Measurements from ENCODE around the gene SSH3. TPM values are rescaled to one million over a fixed set of nuclear protein-coding genes. Genes with fewer than 3 reads are reported as not detected.

SSH3 gene
- total RNA-seq, 2 donors from 2014 or later, result 18.1 to 22.2 TPM

GRCh38 chr11:67288452-67289225 lies 14.7 kb upstream of the SSH3 start:
- DNase-seq (peak; percentile 92), ATAC-seq (peak; percentile 86 to 88)
- intact Hi-C loops (cut with DNase I), result no loop called here

GRCh38 chr11:67289226-67289650 lies 14.1 kb upstream of the SSH3 start, which contains the start of gene ANKRD13D:
Gene ANKRD13D (plus strand): TSS chr11:67289303. CDS start chr11:67289461, 158 bp downstream.
- intact Hi-C loops (cut with DNase I), result no loop called here
- DNase-seq (no peak), ATAC-seq (no peak)

GRCh38 chr11:67289651-67290479 lies 13.5 kb upstream of the SSH3 start:
- DNase-seq (peak; percentile 43), ATAC-seq (peak; percentile 2 to 3)

GRCh38 chr11:67290801-67291200 lies 12.5 kb upstream of the SSH3 start:
- intact Hi-C loops (cut with DNase I), result no loop called here
- DNase-seq, result peak; percentile 82
- ATAC-seq, result peak in 1 of 2 donors; percentile 0

More at GRCh38 chr11:67289651-67290479, 13.5 kb upstream of the SSH3 start:
- intact Hi-C loops (cut with DNase I), result no loop called here

- ATAC-seq, result no peak
- DNase-seq, result peak; percentile 24
- intact Hi-C loops (cut with DNase I), result no loop called here
These were observed 11.6 kb upstream of the SSH3 start for GRCh38 chr11:67291481-67292381.

- ATAC-seq (no peak), DNase-seq (no peak)
- intact Hi-C loops (cut with DNase I), result no loop called here
These were observed 10.7 kb upstream of the SSH3 start for GRCh38 chr11:67292671-67293070.

- ATAC-seq (no peak), DNase-seq (no peak)
- intact Hi-C loops (cut with DNase I), result no loop called here
These were observed 10.2 kb upstream of the SSH3 start for GRCh38 chr11:67293090-67293489.

- intact Hi-C loops (cut with DNase I), result no loop called here
- ATAC-seq (no peak), DNase-seq (no peak)
These were observed 7.5 kb upstream of the SSH3 start for GRCh38 chr11:67295846-67296245.

GRCh38 chr11:67298786-67299185 lies 4.5 kb upstream of the SSH3 start:
- intact Hi-C loops (cut with DNase I), result no loop called here
- DNase-seq (no peak), ATAC-seq (no peak)

- intact Hi-C loops (cut with DNase I), result no loop called here
- DNase-seq (no peak), ATAC-seq (no peak)
These were observed 3.7 kb upstream of the SSH3 start for GRCh38 chr11:67299471-67300191.

- ATAC-seq, result no peak
- no peak for DNase-seq
- intact Hi-C loops (cut with DNase I), result no loop called here
These were observed 3.0 kb upstream of the SSH3 start for GRCh38 chr11:67300256-67300755.

- ATAC-seq (no peak), DNase-seq (no peak)
- intact Hi-C loops (cut with DNase I), result no loop called here
These were observed 2.5 kb upstream of the SSH3 start for GRCh38 chr11:67300756-67301312.

- intact Hi-C loops (cut with DNase I), result no loop called here
- DNase-seq (no peak), ATAC-seq (no peak)
These were observed 1.9 kb upstream of the SSH3 start for GRCh38 chr11:67301313-67301921.

- DNase-seq (no peak), ATAC-seq (peak; percentile 25 to 50)
- intact Hi-C loops (cut with DNase I), result no loop called here
These were observed 1.3 kb upstream of the SSH3 start for GRCh38 chr11:67301951-67302516.

- DNase-seq (no peak), ATAC-seq (peak; percentile 22 to 38)
- intact Hi-C loops (cut with DNase I), result no loop called here
These were observed 679 bp upstream of the SSH3 start for GRCh38 chr11:67302571-67303131.

- ATAC-seq (peak; percentile 35 to 41), DNase-seq (no peak)
- intact Hi-C loops (cut with DNase I), result no loop called here
These were observed 593 bp downstream of the SSH3 start for GRCh38 chr11:67303835-67304411.
